Colonic mucosa (tissue), 4 donors: ENCODE measurements around the gene NXT1. TPM values are rescaled to one million over a fixed set of nuclear protein-coding genes. Genes with fewer than 3 reads are reported as not detected.

Source experiments
- DNase-seq: peaks from one replicate; pipeline ENCODE4 v3.0.0-alpha.2; 2020
- H3K27ac ChIP-seq: fragments of 200-600 bp; one replicate; pipeline ENCODE4 v1.8.0; 2021
- H3K27me3 ChIP-seq: fragments of 200-600 bp; one replicate; pipeline ENCODE4 v1.8.0; 2021
- H3K36me3 ChIP-seq: fragments of 200-600 bp; one replicate; pipeline ENCODE4 v1.8.0; 2021
- H3K4me1 ChIP-seq: fragments of 200-600 bp; one replicate; pipeline ENCODE4 v1.8.0; 2021; ENCODE audit warnings: mild to moderate bottlenecking
- H3K4me3 ChIP-seq: fragments of 200-600 bp; one replicate; pipeline ENCODE4 v1.8.0; 2021
- H3K9ac ChIP-seq, 2 donors: one replicate each; pipeline ENCODE4 v1.7.0; 2013; ENCODE audit warnings: control low read depth in 2 of 2, low read depth in 2 of 2, low read length in 2 of 2
- H3K9me3 ChIP-seq: fragments of 200-600 bp; one replicate; pipeline ENCODE4 v1.8.0; 2021
- intact Hi-C: fragments of 100-400 bp; cut with DNase I; formaldehyde crosslinking; loops from one replicate; pipeline ENCODE4 v1.14.1; 2022
- total RNA-seq, 2 donors: library from RNA; stranded (reverse); fragmentation: NEBNext Ultra II Directional in 1 of 2; extraction: Animal tissue kit (Norgen Biotek cat#: 25700) in 1 of 2; gene quantifications; one replicate each; pipeline ENCODE4 v1.2.1, GENCODE V29; 2021
- TF ChIP-seq, protein P1 (sequence below): fragments of 200-600 bp; IDR thresholded peaks from one replicate; pipeline ENCODE4 v1.8.0; 2022; ENCODE audit warnings: antibody characterized with exemption, mild to moderate bottlenecking
- donor health status: healthy.
- donor health status: DM: no; HTN: no; CAD: no.
- donor health status: DM: no; HTN: no; CAD: no.

NXT1 gene
- total RNA-seq, 2 donors from 2014 or later, result 12.4 to 16.6 TPM

DNA sequence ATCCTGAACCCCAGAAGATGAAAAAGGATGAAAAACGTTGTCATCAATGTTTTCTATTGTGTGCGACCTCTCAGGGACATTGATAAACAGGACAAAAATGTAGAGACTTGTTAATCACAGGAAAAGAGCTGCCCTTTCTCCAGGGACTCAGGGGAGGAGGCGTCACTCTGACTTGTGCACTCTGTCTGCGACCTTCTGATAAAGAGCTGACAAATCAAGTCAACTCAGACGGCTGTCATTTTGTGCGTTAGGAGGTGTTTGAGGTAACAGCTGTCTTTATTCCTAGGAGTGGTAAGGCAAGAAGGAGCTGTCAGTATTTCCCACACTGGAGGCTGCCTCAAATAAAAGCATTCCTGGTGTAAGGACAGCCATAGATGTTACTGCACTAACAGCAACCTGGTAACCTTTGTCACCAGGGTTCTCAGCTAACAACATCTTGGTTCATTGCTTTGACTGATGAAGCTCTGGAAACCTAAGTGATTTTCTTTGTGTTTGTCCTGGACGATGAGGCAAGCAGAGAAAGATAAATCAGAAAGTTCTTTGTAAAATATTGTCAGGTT, 38.6 kb upstream of the NXT1 start:
- DNase-seq, result no peak
- Histone ChIP-seq H3K4me3 (no peak overlapping the region), H3K9me3 (no peaks in the 10 kb centered on the region), H3K36me3 (no peaks in the 10 kb centered on the region), H3K27me3 (no peaks in the 10 kb centered on the region), H3K4me1 (no peaks in the 10 kb centered on the region), H3K27ac (no peak overlapping the region), H3K9ac (no peak overlapping the region)
- TF ChIP-seq, protein P1, sequence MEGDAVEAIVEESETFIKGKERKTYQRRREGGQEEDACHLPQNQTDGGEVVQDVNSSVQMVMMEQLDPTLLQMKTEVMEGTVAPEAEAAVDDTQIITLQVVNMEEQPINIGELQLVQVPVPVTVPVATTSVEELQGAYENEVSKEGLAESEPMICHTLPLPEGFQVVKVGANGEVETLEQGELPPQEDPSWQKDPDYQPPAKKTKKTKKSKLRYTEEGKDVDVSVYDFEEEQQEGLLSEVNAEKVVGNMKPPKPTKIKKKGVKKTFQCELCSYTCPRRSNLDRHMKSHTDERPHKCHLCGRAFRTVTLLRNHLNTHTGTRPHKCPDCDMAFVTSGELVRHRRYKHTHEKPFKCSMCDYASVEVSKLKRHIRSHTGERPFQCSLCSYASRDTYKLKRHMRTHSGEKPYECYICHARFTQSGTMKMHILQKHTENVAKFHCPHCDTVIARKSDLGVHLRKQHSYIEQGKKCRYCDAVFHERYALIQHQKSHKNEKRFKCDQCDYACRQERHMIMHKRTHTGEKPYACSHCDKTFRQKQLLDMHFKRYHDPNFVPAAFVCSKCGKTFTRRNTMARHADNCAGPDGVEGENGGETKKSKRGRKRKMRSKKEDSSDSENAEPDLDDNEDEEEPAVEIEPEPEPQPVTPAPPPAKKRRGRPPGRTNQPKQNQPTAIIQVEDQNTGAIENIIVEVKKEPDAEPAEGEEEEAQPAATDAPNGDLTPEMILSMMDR, result no peak
- intact Hi-C loops, result no loop called here

DNA sequence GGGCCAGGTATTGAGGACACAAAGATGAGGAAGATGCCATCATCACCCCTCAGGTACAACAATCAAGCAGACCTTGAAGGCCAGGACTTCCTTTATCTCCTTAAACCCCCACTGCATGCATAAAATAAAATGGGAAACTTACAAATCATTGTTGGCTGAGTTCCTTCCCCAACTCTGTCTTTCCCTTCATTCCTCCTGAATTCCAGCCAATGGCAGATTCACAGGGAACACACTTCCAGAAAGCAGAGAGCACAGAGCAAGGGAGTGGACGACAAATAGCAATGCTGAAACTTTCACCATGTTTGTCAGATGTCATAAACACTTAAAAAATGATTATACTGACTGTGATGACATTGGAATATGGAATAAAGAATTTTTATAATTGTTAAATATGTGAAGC, 37.3 kb upstream of the NXT1 start:
- no peaks in the 10 kb centered on the region for H3K27me3 ChIP-seq
- H3K9me3 ChIP-seq, result no peaks in the 10 kb centered on the region
- TF ChIP-seq, protein P1, result no peak
- no peaks in the 10 kb centered on the region for H3K4me1 ChIP-seq
- no peak for DNase-seq
- H3K27ac ChIP-seq, result no peak overlapping the region
- H3K4me3 ChIP-seq, result no peak overlapping the region
- H3K9ac ChIP-seq, result no peak overlapping the region
- no peaks in the 10 kb centered on the region for H3K36me3 ChIP-seq
- intact Hi-C loops, result no loop called here

DNA sequence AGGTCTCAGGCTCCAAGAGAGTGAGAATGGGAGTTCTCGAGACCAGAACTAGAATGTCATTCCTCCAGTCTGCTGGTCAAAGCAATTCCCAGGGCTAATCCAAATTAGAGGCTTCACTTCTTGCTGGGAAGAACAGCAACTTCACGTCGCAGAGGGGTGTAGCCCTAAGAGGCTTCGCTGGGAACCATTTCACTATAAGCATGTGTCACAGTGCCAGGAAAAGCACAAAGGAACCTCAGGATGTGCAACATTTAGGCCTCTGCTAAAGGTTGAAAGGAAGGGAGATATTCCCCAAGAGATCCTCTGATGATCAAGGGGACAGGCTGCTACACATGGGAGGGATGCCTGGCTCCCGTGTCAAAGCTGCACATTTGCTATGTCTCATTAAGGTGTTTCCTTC, 35.9 kb upstream of the NXT1 start:
- no peaks in the 10 kb centered on the region for H3K4me1 ChIP-seq
- H3K27ac ChIP-seq, result no peak overlapping the region
- H3K9ac ChIP-seq, result no peak overlapping the region
- no peak overlapping the region for H3K4me3 ChIP-seq
- H3K9me3 ChIP-seq, result no peaks in the 10 kb centered on the region
- H3K27me3 ChIP-seq, result no peaks in the 10 kb centered on the region
- DNase-seq, result no peak
- no peaks in the 10 kb centered on the region for H3K36me3 ChIP-seq
- intact Hi-C loops, result no loop called here
- TF ChIP-seq, protein P1, result no peak

DNA sequence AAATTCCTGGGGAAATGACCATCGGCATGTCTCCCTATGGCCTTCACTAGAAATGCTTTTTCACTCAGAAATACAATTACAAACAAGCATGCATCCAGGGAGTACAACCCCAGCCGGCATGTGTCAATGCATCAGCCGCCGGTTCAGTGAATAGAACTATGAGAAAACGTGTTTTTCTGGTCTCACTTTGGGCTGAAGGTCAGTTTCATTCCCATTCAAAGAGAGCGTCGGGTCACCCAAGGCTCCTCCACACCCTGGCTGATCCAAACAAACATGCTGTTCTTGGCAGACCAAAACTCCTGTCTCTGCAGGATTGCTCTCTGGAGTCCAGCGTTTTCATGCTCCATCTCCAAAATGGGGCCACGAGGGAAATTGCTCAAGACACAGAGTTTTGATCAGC, 35.5 kb upstream of the NXT1 start:
- DNase-seq, result no peak
- no peak overlapping the region for H3K9ac ChIP-seq
- no peak overlapping the region for H3K27ac ChIP-seq
- no peaks in the 10 kb centered on the region for H3K36me3 ChIP-seq
- H3K9me3 ChIP-seq, result no peaks in the 10 kb centered on the region
- intact Hi-C loops, result no loop called here
- TF ChIP-seq, protein P1, result no peak
- H3K27me3 ChIP-seq, result no peaks in the 10 kb centered on the region
- no peak overlapping the region for H3K4me3 ChIP-seq
- H3K4me1 ChIP-seq, result no peaks in the 10 kb centered on the region

DNA sequence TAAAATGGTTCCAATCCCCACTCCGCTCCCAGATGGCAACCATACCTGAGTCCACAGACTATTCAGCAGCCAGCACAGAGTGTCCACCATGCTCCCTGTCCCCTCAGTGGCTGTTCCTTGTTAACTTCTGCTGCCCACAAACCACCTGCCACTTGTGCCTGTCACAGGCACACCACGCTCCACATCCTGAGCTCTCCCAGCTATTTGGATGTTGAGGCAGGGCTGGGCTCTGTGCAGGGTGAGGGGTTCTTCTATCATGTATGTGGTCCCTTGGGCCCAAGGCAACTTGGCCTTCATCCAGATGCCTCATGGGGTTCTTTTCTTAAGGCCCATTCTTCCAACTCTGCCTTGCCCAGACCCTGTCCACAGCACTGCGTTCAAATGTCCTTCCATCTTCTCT, 34.0 kb upstream of the NXT1 start:
- Histone ChIP-seq H3K27ac (no peak overlapping the region), H3K9ac (no peak overlapping the region), H3K27me3 (no peaks in the 10 kb centered on the region), H3K36me3 (no peaks in the 10 kb centered on the region), H3K9me3 (no peaks in the 10 kb centered on the region), H3K4me1 (no peaks in the 10 kb centered on the region), H3K4me3 (no peak overlapping the region)
- TF ChIP-seq, protein P1, result no peak
- intact Hi-C loops, result no loop called here
- no peak for DNase-seq
